HepG2 (cell line): ENCODE data around the gene PDGFB. TPM values are rescaled to one million over a fixed set of nuclear protein-coding genes. Genes with fewer than 3 reads are reported as not detected.
A peak's percentile ranks its signal among the peaks of the same experiment; 100 is the strongest.

Experiments used
- ATAC-seq: fragments of 200-7000 bp; cut with Tn5 transposase; 3 replicates; pipeline ENCODE4 v1.9.1; 2020; ENCODE audit warnings: mild to moderate bottlenecking, moderate library complexity
- BruUV-seq: library from RNA; stranded (reverse); fragments of 400-500 nt; replicated peaks from 2 replicates; lab custom pipeline; 2021; lab: Mats Ljungman, UMichigan
- CTCF ChIA-PET: fragments of 300-600 bp; formaldehyde crosslinking; extraction: SDS; loops from one replicate; lab custom pipeline; 2021; ENCODE audit warnings: low total read pairs, inconsistent platforms, low intra/inter-chr PET ratio; lab: Yijun Ruan, JAX
- POLR2A ChIA-PET: fragments of 350-600 bp; sonication (Branson Sonifier 250); formaldehyde crosslinking; loops from one replicate; lab custom pipeline; 2020; ENCODE audit warnings: antibody characterized with exemption, inconsistent platforms; lab: Yijun Ruan, JAX
- DNase-seq: peaks from one replicate; pipeline ENCODE4 v3.0.0-alpha.2; 2015; ENCODE audit warnings: low spot score
- FAIRE-seq: peaks from 3 replicates; lab custom pipeline; 2011; peaks lifted over from hg19 to GRCh38; lab: Jason Lieb, UNC
- H2AFZ ChIP-seq: one replicate; pipeline ENCODE4 v1.6.1; 2011; ENCODE audit warnings: low read length, inconsistent platforms
- H3K27ac ChIP-seq: fragments of 300-600 bp; 3 replicates; pipeline ENCODE4 v1.8.0; 2011; ENCODE audit warnings: mixed run types, mild to moderate bottlenecking, mixed read lengths, low read length, inconsistent platforms; ENCODE audit not compliant: insufficient read depth; ENCODE audit errors: extremely low read length
- H3K27me3 ChIP-seq, 2 experiments: fragments of 200-600 bp in 1 of 2; 2 replicates in 1 of 2; 3 replicates in 1 of 2; pipeline versions ENCODE4 v1.6.0 to v1.8.0; 2011; ENCODE audit warnings: low read length in 2 of 2, mild to moderate bottlenecking in 2 of 2, moderate library complexity in 2 of 2, inconsistent platforms in 1 of 2; ENCODE audit not compliant: insufficient read depth in 2 of 2, control insufficient read depth in 1 of 2
- H3K36me3 ChIP-seq, 2 experiments: fragments of 200-600 bp in 1 of 2; replicated peaks in 1 of 2; 2 replicates in 1 of 2; 3 replicates in 1 of 2; pipeline versions ENCODE4 v1.5.1 to v1.8.0; 2011; ENCODE audit warnings: low read length in 2 of 2, inconsistent platforms in 1 of 2; ENCODE audit not compliant: insufficient read depth in 2 of 2, control insufficient read depth in 1 of 2
- H3K4me1 ChIP-seq: 2 replicates; pipeline ENCODE4 v1.5.1; 2012; ENCODE audit warnings: low read length, inconsistent platforms; ENCODE audit not compliant: insufficient read depth
- H3K4me2 ChIP-seq: 2 replicates; pipeline ENCODE4 v1.6.0; 2011; ENCODE audit warnings: low read depth, low read length, inconsistent platforms
- H3K4me3 ChIP-seq, 3 experiments: fragments of 200-600 bp in 1 of 3; sonication (generic), shearing (Covaris generic) in 1 of 3; replicated peaks in 1 of 3; 2 replicates each; pipeline ENCODE4 v1.5.1; 2011 to 2016; ENCODE audit warnings: low read length in 3 of 3, inconsistent platforms in 2 of 3, low read depth in 2 of 3, mild to moderate bottlenecking in 2 of 3, control low read depth in 1 of 3, mixed read lengths in 1 of 3; ENCODE audit not compliant: insufficient read depth in 1 of 3
- H3K79me2 ChIP-seq: one replicate; pipeline ENCODE4 v1.6.1; 2011; ENCODE audit warnings: low read length, inconsistent platforms; ENCODE audit not compliant: insufficient read depth
- H3K9ac ChIP-seq: 2 replicates; pipeline ENCODE4 v1.6.0; 2011; ENCODE audit warnings: mild to moderate bottlenecking, low read depth, low read length, inconsistent platforms; ENCODE audit not compliant: insufficient read depth
- H3K9me3 ChIP-seq: 2 replicates; pipeline ENCODE4 v1.5.1; 2012; ENCODE audit warnings: mild to moderate bottlenecking, low read length
- H4K20me1 ChIP-seq: 2 replicates; pipeline ENCODE4 v1.6.0; 2011; ENCODE audit warnings: inconsistent platforms, mild to moderate bottlenecking, low read length, moderate library complexity; ENCODE audit not compliant: insufficient read depth
- ATF7-NPFF ChIP-seq: sonication (generic); formaldehyde crosslinking; IDR thresholded peaks from 2 replicates; pipeline ENCODE4 v1.8.1; 2023; ENCODE audit warnings: mild to moderate bottlenecking, low read depth, missing genetic modification reagents, moderate library complexity
- CAMTA2 ChIP-seq: sonication (generic); formaldehyde crosslinking; IDR thresholded peaks from 2 replicates; pipeline ENCODE4 v1.4.0; 2020; ENCODE audit warnings: mild to moderate bottlenecking, missing genetic modification reagents, borderline replicate concordance
- CBFB ChIP-seq: sonication (generic); formaldehyde crosslinking; IDR thresholded peaks from 2 replicates; pipeline ENCODE4 v1.4.0; 2020; ENCODE audit warnings: missing genetic modification reagents
- GMEB1 ChIP-seq: sonication (generic); formaldehyde crosslinking; IDR thresholded peaks from 2 replicates; pipeline ENCODE4 v1.5.1; 2020; ENCODE audit warnings: missing genetic modification reagents, mild to moderate bottlenecking, borderline replicate concordance
- HNRNPL ChIP-seq: fragments of 200-400 bp; formaldehyde crosslinking; IDR thresholded peaks from 2 replicates; pipeline ENCODE4 v1.6.1; 2017; ENCODE audit warnings: mild to moderate bottlenecking, low read depth, low read length
- SCMH1 ChIP-seq: sonication (generic); formaldehyde crosslinking; IDR thresholded peaks from 2 replicates; pipeline ENCODE4 v1.9.0; 2021; ENCODE audit warnings: missing genetic modification reagents, mild to moderate bottlenecking, borderline replicate concordance
- SKI ChIP-seq: fragments of 450-650 bp; IDR thresholded peaks from one replicate; pipeline ENCODE4 v1.6.1; 2018; ENCODE audit warnings: mild to moderate bottlenecking; ENCODE audit not compliant: partially characterized antibody
- SRSF4 ChIP-seq: fragments of 200-400 bp; formaldehyde crosslinking; IDR thresholded peaks from one replicate; pipeline ENCODE4 v1.6.1; 2018; ENCODE audit warnings: mild to moderate bottlenecking, low read depth, low read length, moderate library complexity; ENCODE audit not compliant: poor library complexity, severe bottlenecking
- TEAD3 ChIP-seq: optimal IDR thresholded peaks from 2 replicates; pipeline ENCODE3; 2016; ENCODE audit warnings: borderline replicate concordance
- ZNF331 ChIP-seq: sonication (generic); formaldehyde crosslinking; IDR thresholded peaks from 2 replicates; pipeline ENCODE4 v1.4.0; 2020; ENCODE audit warnings: missing genetic modification reagents
- ZNF766 ChIP-seq: sonication (generic); formaldehyde crosslinking; IDR thresholded peaks from 2 replicates; pipeline ENCODE4 v1.5.0; 2020; ENCODE audit warnings: missing genetic modification reagents, borderline replicate concordance
- ZNF790 ChIP-seq: sonication (generic); formaldehyde crosslinking; IDR thresholded peaks from 2 replicates; pipeline ENCODE4 v1.8.0; 2022; ENCODE audit warnings: missing genetic modification reagents, mild to moderate bottlenecking, borderline replicate concordance
- WGBS: methylation state at CpG from one replicate; pipeline ENCODE4 v1.1.6; 2017; ENCODE audit warnings: low lambda C conversion rate; 5-methylcytosine and 5-hydroxymethylcytosine counted together
- in situ Hi-C: cut with HindIII; loops from 2 replicates; pipeline ENCODE4 v1.10.0; 2017; ENCODE audit warnings: low pct_unique_long_range_greater_than_20kb; ENCODE audit not compliant: extremely low pct_ligation_motif_present
- intact Hi-C: fragments of 100-400 bp; cut with micrococcal nuclease; formaldehyde crosslinking; loops from one replicate; pipeline ENCODE4 v1.10.0; 2022; ENCODE audit not compliant: unreplicated experiment
- polyA plus RNA-seq, 8 experiments: library from polyadenylated mRNA; depleted of rRNA in 3 of 8; stranded (reverse) in 7 of 8; unstranded in 1 of 8; fragments of >200 nt; fragmentation: Illumina TruSeq in 4 of 8; extraction: Trizol in 4 of 8; gene quantifications; 2 replicates each; pipeline versions ENCODE4 v1.2.1 to v1.2.3, GENCODE V29; 2011 to 2016; ENCODE audit warnings: low read depth in 4 of 8, missing spikeins in 1 of 8, mixed read lengths in 1 of 8; ENCODE audit not compliant: insufficient read depth in 1 of 8
- total RNA-seq, 5 experiments: library from RNA; depleted of rRNA; stranded (reverse); fragments of >200 nt; fragmentation: Illumina TruSeq; extraction: Trizol; gene quantifications; 2 replicates each; pipeline ENCODE4 v1.2.3, GENCODE V29; 2016; ENCODE audit warnings: low read depth in 1 of 5
- TF ChIP-seq, protein P1 (sequence below): sonication (generic); formaldehyde crosslinking; IDR thresholded peaks from 2 replicates; pipeline ENCODE4 v1.4.0; 2020; ENCODE audit warnings: missing genetic modification reagents
- TF ChIP-seq, protein P2 (sequence below): sonication (generic); formaldehyde crosslinking; IDR thresholded peaks from 2 replicates; pipeline ENCODE4 v1.4.0; 2020; ENCODE audit warnings: missing genetic modification reagents; ENCODE audit errors: not compliant biosample characterization

Gene PDGFB
- total and polyA plus RNA-seq, 2 of the 13 experiments (the other 11 are each of a cell fraction or from before 2014, with no cell fraction given), result 1.4 to 10.1 TPM

- TF ChIP-seq, protein P1, sequence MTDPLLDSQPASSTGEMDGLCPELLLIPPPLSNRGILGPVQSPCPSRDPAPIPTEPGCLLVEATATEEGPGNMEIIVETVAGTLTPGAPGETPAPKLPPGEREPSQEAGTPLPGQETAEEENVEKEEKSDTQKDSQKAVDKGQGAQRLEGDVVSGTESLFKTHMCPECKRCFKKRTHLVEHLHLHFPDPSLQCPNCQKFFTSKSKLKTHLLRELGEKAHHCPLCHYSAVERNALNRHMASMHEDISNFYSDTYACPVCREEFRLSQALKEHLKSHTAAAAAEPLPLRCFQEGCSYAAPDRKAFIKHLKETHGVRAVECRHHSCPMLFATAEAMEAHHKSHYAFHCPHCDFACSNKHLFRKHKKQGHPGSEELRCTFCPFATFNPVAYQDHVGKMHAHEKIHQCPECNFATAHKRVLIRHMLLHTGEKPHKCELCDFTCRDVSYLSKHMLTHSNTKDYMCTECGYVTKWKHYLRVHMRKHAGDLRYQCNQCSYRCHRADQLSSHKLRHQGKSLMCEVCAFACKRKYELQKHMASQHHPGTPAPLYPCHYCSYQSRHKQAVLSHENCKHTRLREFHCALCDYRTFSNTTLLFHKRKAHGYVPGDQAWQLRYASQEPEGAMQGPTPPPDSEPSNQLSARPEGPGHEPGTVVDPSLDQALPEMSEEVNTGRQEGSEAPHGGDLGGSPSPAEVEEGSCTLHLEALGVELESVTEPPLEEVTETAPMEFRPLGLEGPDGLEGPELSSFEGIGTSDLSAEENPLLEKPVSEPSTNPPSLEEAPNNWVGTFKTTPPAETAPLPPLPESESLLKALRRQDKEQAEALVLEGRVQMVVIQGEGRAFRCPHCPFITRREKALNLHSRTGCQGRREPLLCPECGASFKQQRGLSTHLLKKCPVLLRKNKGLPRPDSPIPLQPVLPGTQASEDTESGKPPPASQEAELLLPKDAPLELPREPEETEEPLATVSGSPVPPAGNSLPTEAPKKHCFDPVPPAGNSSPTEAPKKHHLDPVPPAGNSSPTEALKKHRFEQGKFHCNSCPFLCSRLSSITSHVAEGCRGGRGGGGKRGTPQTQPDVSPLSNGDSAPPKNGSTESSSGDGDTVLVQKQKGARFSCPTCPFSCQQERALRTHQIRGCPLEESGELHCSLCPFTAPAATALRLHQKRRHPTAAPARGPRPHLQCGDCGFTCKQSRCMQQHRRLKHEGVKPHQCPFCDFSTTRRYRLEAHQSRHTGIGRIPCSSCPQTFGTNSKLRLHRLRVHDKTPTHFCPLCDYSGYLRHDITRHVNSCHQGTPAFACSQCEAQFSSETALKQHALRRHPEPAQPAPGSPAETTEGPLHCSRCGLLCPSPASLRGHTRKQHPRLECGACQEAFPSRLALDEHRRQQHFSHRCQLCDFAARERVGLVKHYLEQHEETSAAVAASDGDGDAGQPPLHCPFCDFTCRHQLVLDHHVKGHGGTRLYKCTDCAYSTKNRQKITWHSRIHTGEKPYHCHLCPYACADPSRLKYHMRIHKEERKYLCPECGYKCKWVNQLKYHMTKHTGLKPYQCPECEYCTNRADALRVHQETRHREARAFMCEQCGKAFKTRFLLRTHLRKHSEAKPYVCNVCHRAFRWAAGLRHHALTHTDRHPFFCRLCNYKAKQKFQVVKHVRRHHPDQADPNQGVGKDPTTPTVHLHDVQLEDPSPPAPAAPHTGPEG (CRISPR knock-in tag), result no peak
These were observed 47.8 kb upstream of the PDGFB start (continued) for GRCh38 chr22:39292561-39293074.

- FAIRE-seq (no peak), ATAC-seq (peak; percentile 4; the same call in 2 of the 3 replicates), DNase-seq (no peak)
- Histone ChIP-seq H3K27me3 (peaks cover 5 to 13% of the 10 kb centered on the region in 2 experiments; a peak in 4 of 5 replicates), H3K36me3 (no peaks in the 10 kb centered on the region), H3K4me2 (peak overlapping the region; percentile 50), H2AFZ (no peak overlapping the region), H3K79me2 (no peaks in the 10 kb centered on the region), H4K20me1 (no peaks in the 10 kb centered on the region), H3K27ac (no peak overlapping the region), H3K9ac (peak overlapping the region; percentile 12; the same call in 1 of the 2 replicates), H3K4me3 (peak overlapping the region in 1 of 3 experiments; percentile 35; a peak in 1 of 6 replicates), H3K4me1 (peaks cover 89% of the 10 kb centered on the region), H3K9me3 (no peaks in the 10 kb centered on the region)
- POLR2A ChIA-PET, result interaction anchor here (0.7 to 3.6 kb wide), 9 partner anchors 9 to 140 kb away, joined by 3 to 21 read pairs (median 8); partner anchors contain the start of genes CBX7, PDGFB and RPL3
- CTCF ChIA-PET, result no interaction called here
- 18% methylated on average over 5 of the region's 19 CpGs for WGBS
- intact Hi-C loops, result loop anchor here (5.0 kb wide), 1 partner anchor 120 kb away; no protein-coding TSS in a partner anchor
- BruUV-seq, result no TSS peak
- in situ Hi-C loops, result no loop called here
- TF ChIP-seq SCMH1, result no peak
- TF ChIP-seq SRSF4, result no peak
- peak; percentile 36 for TF ChIP-seq SKI
- no peak for TF ChIP-seq ZNF766 (CRISPR knock-in tag)
- TF ChIP-seq ZNF790 (CRISPR knock-in tag), result no peak
- no peak for TF ChIP-seq GMEB1 (CRISPR knock-in tag)
- TF ChIP-seq CBFB (CRISPR knock-in tag), result no peak
- peak; percentile 64 for TF ChIP-seq TEAD3 (CRISPR knock-in tag)
- no peak for TF ChIP-seq CAMTA2
- no peak for TF ChIP-seq ATF7-NPFF (CRISPR knock-in tag)
- TF ChIP-seq ZNF331, result no peak
- TF ChIP-seq, protein P2, sequence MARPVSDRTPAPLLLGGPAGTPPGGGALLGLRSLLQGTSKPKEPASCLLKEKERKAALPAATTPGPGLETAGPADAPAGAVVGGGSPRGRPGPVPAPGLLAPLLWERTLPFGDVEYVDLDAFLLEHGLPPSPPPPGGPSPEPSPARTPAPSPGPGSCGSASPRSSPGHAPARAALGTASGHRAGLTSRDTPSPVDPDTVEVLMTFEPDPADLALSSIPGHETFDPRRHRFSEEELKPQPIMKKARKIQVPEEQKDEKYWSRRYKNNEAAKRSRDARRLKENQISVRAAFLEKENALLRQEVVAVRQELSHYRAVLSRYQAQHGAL (CRISPR knock-in tag), result no peak
- TF ChIP-seq HNRNPL, result peak; percentile 97
These were observed 47.3 kb upstream of the PDGFB start for GRCh38 chr22:39292031-39292462.
